Measurements from ENCODE around the gene PLG. TPM values are rescaled to one million over a fixed set of nuclear protein-coding genes. Genes with fewer than 3 reads are reported as not detected.
"Not testable (repeated sequence)": the region's sequence is repeated elsewhere in the genome, so short reads cannot be mapped to it uniquely, and the experiment has no call there.

Gene PLG
- polyA plus RNA-seq, 12 donors: 1.2 to 18.7 (median 2.8) TPM; not detected in 1

- DNase-seq: no peak
Observed at GRCh38 chr6:160775792-160776580, 73.9 kb downstream of the PLG start.

DNA sequence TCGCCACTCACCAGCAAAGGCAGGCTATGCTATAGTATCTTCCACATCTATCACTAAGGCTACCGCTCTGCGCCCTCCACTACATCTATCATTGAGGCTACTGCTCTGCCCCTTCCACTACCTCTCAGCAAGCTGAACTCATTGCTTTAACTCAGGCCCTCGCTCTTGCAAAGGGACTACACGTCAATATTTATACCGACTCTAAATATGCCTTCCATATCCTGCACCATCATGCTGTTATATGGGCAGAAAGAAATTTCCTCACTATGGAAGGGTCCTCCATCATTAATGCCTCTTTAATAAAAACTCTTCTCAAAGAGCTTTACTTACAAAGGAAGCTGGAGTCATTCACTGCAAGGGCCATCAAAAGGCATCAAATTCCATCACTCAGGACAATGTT lies 77.1 kb downstream of the PLG start:
- not testable (repeated sequence) for DNase-seq

DNA sequence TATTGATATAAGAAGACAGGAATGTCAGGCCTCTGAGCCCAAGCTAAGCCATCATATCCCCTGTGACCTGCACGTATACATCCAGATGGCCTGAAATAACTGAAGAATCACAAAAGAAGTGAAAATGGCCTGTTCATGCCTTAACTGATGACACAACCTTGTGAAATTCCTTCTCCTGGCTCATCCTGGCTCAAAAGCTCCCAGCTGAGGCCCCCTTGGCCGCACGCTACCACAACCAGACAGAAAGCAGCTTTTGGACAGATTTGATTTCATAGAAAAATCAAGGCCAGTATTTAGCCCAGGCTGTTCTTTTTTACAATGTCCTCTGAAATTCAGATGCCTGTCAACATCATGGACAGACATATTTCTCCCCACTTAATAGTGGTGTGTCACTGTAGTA lies 78.6 kb downstream of the PLG start:
- DNase-seq: not testable (repeated sequence)

- DNase-seq: no peak
Observed at GRCh38 chr6:160781298-160781697, 79.3 kb downstream of the PLG start.

GRCh38 chr6:160782228-160782627 lies 80.2 kb downstream of the PLG start:
- DNase-seq: no peak

DNA sequence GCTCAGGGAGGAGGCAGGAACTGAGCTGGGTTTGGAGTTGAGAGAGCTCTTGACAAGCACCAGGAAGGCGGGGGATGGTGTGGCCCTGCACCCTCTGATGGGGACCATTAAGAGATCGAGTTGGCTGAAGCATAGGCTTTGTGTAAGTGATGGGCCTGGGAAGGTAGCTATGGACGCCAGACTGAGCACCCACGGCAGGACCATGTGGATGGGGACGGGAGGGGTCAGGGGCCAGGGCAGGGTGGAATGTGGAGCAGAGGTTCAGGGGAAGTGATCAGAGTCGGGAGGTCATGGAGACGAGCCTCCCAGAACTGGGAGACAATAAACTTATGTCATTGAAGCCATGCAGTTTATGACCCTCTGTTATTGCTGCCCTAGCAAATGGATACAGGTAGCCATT lies 81.7 kb downstream of the PLG start:
- DNase-seq: no peak

GRCh38 chr6:160788126-160788525 lies 86.1 kb downstream of the PLG start:
- DNase-seq: not testable (repeated sequence)

DNA sequence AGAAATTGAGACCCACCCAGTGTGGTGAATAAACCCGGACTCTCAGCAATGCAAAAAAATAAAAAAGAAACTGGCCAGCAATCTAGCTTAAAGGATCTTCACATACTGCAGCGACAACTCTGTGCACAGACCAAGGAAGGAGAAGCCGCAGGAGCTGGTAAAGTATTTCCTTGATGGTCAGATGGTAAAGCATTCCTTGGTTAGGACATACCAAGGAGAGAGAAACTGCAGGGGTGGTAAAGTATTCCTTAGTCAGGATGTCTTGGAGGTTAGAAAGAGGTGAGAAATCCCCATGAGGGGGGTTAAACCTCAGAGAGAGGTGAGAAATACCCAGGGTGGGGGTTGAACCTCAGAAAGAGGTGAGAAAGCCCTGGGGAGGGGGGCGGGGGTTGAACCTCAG lies 86.8 kb downstream of the PLG start:
- DNase-seq: no peak

DNA sequence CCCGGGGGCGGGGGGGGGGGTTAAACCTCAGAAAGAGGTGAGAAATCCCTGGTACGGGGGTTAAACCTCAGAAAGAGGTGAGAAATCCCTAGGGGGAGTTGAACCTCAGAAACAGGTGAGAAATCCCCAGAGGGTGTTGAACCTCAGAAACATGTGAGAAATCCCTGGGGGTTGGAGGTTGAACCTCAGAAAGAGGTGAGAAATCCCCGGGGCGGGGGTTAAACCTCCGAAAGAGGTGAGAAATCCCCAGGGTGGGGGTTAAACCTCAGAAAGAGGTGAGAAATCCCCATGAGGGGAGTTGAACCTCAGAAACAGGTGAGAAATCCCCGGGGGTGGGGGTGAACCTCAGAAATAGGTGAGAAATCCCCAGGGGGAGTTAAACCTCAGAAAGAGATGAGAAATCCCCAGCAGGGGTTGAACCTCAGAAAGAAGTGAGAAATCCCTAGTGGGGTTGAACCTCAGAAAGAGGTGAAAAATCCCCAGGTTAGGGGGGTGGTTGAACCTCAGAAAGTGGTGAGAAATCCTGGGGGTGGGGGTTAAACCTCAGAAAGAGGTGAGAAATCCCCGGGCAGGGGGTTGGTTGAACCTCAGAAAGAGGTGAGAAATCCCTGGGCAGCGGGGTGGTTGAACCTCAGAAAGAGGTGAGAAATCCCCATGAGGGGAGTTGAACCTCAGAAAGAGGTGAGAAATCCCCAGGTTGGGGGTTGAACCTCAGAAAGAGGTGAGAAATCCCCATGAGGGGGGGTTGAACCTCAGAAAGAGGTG lies 87.4 kb downstream of the PLG start:
- no peak for DNase-seq

DNA sequence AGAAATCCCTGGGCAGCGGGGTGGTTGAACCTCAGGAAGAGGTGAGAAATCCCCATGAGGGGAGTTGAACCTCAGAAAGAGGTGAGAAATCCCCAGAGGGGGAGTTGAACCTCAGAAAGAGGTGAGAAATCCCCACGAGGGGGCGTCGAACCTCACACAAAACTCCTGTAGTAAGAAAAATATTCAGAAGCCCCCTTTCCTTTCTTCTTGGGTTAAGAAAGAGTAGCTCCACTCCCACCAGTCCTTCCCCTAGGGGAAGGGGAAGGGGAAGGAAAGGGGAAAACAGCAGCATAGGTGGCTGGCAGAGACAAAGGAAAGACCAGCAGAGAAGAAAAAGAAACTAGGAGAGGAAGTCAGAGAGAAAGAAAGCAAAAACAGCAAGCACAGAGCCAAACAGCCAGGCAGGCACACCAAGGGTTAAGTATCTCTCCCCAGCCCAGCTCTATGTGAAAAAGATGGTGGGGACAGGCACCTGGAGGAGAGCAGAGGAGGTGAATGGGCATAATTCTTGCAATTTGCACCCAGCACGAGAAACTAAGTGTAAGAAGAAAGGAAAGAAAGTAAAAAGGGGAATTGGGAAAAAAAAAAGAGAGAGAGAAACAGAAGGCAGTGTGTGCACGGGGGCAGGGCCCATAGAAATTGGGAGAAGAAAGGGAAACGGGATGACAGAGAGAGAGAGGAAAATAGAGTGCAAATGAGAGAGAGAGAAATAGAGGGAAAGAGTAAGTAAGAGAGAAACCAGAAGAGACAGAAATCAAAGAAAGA lies 88.2 kb downstream of the PLG start:
- no peak for DNase-seq

- DNase-seq: no peak
Observed at GRCh38 chr6:160791459-160791858, 89.4 kb downstream of the PLG start.

- no peak for DNase-seq
Observed at GRCh38 chr6:160791981-160792418, 90.0 kb downstream of the PLG start.

DNA sequence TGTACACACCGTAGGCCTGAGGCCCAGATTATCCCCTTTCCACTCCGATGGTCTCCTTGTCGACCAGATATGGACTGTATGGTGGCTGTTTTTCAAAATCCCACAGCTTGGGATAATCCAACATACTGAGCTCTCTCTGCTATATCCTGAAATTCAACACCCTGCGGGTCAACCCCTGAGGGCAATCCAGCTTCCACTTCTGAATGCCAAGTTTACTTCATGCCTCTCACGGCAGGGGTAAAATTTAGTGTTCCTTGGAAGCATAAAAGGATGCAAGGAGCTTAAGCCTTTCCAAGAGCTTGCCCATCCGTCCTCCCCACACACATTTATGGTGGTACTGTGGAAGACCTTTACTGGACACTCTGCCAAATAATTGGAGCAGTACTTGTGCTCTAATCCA lies 90.7 kb downstream of the PLG start:
- no peak for DNase-seq

- DNase-seq: no peak
Observed at GRCh38 chr6:160793652-160794051, 91.6 kb downstream of the PLG start.

GRCh38 chr6:160795721-160796120 lies 93.7 kb downstream of the PLG start:
- no peak for DNase-seq

DNA sequence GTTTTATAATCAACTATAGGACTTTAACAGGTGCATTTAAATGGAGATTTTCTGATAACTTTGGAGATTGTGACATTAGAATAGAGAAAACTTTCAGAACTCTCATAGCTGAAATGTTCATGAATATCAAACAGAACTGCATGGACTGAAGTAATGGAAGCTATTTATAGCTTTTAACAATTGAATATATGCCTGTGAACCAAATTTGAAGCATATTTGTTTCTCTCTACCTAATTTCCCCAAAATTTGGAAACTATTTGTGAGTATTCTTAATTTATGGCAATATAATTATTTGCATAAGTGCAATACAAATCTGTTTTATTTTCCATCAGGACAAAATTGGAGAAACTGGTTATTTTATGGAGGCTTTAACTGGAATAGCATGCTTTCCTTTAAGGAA lies 96.6 kb downstream of the PLG start:
- DNase-seq: no peak

DNA sequence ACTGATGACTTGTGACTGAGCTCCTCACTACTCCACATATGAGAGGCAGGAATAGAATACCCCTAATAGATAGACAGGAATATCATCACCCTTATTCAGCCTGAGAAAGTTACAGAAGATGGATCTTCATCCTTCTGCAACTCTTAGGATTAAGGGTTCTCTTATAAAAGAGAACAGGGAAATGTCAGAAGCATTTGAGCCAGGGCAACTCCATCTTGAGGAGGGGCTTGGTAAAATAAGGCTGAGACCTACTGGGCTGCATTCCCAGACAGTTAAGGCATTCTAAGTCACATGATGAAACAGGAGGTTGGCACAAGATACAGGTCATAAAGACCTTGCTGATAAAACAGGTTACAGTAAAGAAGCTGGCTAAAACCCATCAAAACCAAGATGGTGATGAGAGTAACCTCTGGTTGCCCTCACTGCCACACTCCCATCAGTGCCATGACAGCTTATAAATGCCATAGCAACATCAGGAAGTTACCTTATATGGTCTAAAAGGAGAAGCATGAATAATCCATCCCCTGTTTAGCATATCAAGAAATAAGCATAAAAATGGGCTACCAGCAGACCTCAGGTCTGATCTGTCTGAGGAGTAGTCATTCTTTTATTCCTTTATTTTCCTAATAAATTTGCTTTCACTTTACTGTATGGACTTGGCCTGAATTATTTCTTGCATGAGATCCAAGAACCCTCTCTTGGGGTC lies 97.9 kb downstream of the PLG start:
- no peak for DNase-seq

DNA sequence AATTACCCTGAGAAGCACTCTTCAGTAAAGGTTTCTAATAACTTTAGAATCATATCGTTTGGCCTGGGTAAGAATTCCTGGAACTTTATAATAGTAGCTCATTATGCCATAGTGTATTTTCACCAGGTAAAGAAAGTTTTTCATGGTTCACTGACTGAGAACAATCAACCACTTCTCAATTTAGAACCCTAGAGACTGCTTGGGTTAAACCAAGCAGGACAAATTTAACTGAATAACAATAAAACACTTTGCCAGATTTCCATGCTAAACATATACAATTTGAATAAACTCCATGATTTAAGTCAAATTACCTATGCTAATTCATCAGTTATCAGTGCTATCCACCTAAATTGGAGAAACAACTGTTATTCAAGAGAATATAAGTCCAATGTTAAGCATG lies 99.4 kb downstream of the PLG start:
- no peak for DNase-seq

GRCh38 chr6:160802049-160802448 lies 100.0 kb downstream of the PLG start:
- DNase-seq: not testable (repeated sequence)
